ELR (cell line): ENCODE measurements around the gene LSM2.
"Not testable (repeated sequence)": the region's sequence is repeated elsewhere in the genome, so short reads cannot be mapped to it uniquely, and the experiment has no call there.

Experiments
- DNase-seq: peaks from one replicate; pipeline ENCODE4 v3.0.0-alpha.2; 2015; ENCODE audit warnings: low read depth

Gene LSM2

GRCh38 chr6:31806470-31807272 lies at the start of gene LSM2:
LSM2 (minus strand) TSS chr6:31806966; CDS start chr6:31806757, 209 bp downstream.
- peak; percentile 97 for DNase-seq

DNA sequence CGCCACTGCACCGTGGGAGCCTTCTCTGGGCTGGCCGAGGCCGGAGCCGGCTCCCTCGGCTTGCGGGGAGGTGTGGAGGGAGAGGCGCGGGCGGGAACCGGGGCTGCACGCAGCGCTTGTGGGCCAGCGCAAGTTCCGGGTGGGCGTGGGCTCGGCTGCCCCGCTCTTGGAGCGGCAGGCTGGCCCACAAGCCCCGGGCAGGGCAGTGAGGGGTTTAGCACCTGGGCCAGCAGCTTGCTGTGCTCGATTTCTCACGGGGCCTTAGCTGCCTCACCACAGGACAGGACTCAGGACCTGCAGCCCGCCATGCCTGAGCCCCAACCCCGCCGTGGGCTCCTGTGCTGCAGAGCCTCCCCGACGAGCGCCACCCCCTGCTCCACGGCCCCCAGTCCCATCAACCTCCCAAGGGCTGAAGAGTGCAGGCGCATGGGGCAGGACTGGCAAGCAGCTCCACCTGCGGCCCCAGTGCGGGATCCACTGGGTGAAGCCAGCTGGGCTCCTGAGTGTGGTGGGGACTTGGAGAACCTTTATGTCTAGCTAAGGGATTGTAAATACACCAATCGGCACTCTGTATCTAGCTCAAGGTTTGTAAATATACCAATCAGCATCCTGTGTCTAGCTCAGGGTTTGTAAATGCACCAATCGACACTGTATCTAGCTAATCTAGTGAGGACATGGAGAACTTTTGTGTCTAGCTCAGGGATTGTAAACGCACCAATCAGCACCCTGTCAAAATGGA lies 45.4 kb upstream of the LSM2 start:
- DNase-seq: not testable (repeated sequence)

DNA sequence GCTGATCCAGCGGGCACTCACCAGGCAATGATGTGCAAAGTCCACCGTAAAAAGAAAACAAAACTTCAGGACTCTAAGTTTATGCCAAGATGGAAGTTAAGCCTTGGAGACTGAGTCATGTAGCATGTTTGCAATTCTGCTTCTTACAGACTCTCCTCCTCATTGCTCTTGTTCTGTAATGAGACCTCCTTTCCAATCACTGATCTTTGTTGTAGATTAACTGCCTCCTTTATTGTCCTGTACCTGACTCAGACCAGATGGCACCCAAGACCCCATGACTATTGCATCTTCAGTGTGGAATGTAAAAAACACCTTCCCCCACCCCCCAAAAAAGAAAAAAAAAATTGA lies 44.7 kb upstream of the LSM2 start:
- DNase-seq: no peak

DNA sequence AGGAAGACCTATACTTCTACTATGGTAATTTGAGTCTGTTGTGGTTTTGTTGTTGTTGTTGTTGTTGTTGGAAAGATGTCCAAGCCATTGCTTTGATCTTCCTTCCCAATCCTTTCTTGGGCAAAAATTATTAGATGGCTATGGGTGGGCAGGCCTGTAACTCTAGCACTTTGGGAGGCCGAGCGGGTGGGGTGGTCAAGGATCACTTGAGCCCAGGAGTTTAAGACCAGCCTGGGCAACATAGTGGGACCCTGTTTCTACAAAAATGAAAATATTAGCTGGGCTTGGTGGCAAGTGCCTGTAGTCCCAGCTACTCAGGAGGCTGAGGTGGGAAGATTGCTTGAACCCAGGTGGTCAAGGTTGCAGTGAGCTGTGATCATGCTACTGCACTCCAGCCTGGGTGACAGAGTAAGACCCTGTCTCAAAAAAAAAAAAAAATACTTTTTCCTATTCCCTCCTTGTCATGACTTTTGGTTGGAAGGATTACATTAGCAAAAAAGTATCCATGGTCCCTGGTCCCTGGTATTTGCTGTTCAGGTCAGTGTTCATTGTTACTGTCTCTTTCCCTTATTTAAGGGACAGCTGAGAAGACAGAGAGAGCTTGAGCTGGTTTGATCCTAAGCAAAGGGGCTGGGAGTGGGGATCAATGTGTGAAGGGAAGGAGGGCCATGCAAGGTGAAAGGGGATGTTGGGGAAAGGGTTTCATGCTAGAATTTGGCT lies 44.2 kb upstream of the LSM2 start:
- DNase-seq: no peak

DNA sequence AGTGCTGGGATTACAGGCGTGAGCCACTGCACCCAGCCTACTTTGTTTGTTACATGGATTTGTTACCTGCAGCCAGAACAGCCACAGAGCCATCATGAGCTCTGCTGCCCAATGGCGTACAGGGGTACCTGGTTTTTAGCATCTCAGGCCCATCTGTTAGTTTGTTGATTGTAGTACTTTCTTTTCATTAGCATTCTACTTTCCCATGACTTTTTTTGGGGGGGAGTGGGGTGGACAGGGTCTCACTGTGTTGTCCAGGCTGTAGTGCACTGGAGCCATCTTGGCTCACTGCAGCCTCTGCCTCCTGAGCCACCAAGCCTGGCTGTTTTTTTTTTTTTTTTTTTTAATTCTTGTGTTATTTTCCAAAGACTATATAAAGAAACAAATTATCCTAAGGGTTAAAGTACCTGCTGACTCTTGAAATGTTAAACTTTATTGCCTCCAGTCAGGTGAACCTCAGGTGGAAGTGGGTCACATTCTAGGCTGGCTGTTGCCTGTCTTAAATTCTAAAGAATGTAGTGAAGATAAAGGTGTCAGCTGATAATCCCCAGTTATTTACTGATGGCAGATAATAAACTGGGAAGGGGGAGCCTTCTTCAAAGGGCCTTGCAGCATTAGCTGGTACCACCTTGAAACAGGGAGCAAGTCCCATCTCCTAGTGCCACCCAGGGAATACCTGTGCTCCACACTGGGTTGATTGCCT lies 40.7 kb upstream of the LSM2 start:
- DNase-seq: no peak

- DNase-seq: no peak
Measured at GRCh38 chr6:31844507-31844906, 37.7 kb upstream of the LSM2 start.

DNA sequence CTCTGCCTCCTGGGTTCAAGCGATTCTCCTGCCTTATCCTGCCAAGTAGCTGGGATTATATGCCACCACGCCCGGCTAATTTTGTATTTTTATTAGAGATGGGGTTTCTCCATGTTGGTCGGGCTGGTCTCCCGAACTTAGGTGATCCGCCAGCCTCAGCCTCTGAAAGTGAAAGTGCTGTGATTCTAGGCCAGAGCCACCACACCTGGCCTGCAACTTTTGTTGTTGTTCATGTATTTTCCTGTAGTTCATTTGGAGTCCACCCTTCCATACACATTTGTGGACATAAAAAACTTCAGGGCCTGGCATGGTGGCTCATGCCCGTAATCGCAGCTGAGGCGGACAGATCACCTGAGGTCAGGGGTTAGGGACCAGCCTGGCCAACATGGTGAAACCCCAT lies 35.3 kb upstream of the LSM2 start:
- no peak for DNase-seq

DNA sequence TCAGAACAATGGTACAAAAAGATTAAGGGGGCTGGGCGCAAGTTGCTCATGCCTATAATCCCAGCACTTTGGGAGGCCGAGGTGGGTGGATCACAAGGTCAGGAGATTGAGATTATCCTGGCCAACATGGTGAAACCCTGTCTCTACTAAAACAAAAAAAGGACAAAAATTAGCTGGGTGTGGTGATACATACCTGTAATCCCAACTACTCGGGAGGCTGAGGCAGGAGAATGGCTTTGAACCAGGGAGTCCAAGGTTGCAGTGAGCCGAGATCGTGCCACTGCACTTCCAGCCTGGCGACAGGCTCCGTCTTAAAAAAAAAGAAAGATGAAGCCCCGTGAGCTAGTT lies 33.0 kb upstream of the LSM2 start:
- DNase-seq: not testable (repeated sequence)

GRCh38 chr6:31838968-31839367 lies 32.2 kb upstream of the LSM2 start:
- no peak for DNase-seq

GRCh38 chr6:31838114-31838553 lies 31.4 kb upstream of the LSM2 start:
- not testable (repeated sequence) for DNase-seq

- DNase-seq: no peak
Measured at GRCh38 chr6:31837369-31838113, 30.8 kb upstream of the LSM2 start.

DNA sequence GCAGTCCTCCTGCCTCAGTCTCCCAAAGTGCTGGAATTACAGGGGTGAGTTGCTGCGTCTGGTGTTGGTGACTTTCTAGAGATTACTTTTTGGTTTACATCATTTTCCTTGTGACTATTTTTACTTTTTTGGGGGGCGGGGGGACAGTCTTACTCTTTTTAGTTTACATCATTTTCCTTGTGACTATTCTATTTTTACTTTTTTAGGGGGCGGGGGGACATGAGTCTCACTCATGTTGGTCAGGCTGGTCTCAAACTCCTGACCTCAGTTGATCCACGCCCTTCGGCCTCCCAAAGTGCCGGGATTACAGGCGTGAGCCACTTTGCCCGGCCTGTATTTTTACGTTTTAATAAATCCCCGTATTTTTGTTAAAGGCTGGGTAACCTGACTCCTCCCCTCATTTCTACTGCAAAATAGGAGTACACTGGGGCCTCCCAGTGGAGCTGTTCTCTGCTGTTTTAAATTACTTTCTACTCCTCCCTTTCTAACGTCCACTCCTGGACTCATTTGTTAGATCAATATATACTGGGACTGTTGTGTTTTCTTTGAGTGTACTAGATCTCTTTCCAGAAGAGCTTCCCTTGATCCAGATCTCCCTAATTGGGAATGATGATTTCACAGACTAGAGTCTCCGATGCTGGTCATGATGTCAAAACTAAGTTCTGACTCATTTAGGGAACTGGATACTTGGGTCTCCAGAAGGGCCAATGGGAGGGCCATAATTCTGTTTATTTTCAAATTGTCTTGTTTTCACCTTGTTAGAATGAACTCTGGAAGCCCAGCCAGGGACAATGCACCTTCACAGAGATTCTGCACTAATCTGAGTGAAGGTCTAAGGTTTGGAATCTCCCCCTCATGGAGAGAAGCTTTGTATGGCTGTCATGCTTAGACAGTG lies 30.0 kb upstream of the LSM2 start:
- peak; percentile 69 for DNase-seq

- no peak for DNase-seq
Measured at GRCh38 chr6:31836047-31836473, 29.3 kb upstream of the LSM2 start.

DNA sequence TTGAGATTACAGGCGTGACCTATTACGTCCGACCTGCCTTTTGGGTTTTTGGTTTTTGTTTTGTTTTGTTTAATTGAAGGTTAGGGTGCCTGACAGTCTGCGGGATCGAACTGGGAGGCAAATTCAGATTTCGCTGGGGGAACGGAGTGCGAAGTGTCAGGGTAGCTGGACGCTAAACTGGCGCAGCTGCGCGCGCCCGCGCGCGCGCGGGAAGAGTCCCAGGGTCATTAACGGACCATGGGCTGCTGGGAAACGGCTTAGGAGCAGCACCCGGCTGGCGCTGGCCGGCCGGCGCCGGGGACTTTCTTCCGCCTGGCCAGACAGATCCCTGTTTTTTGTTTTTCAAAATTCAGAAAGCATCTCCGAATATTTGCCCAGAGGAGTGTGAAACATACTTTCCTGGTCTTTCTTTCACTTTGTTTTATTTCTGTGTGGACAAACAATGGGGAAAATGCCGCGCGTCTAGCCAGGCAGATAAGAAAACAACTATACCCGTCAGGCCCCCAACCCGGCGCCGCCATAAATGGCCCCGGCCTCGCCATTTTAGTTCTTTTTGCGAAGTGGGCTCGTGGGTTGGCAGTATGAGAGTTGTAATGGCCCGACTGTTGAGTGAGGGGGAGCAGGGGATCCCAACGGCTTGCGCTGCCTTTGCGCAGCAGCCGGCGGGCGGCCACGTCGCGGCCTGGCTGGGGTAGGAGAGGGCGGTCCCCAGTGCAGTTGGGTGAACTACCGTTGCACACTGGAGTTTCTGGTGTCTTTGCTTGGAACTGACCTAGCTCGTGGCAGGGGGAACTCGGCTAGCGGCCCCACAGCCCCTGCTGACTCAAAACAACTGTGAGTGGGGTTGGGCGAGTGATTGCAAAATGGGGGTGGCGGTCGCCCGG lies 27.8 kb upstream of the LSM2 start:
- peak; percentile 92 for DNase-seq

- DNase-seq: no peak
Measured at GRCh38 chr6:31831350-31832215, 24.8 kb upstream of the LSM2 start.

DNA sequence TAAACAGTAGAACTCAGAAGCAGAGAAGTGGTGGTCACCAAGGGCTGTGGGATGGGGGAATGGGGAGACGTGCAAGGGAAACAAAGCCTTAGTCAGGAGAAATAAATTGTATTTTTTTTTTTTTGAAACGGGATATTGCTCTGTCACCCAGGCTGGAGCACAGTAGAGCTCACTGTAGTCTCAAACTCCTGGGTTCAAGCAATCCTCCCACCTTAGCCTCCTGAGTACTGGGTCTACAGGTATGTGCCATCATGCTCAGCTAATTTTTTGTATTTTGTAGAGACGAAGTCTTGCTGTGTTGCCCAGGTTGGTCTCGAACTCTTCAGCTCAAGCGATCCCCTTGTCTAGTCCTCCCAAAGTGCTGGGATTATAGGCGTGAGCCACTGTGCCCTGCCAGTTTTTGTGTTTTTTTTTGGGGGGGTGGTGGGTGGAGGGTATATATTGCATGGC lies 24.1 kb upstream of the LSM2 start:
- no peak for DNase-seq

DNA sequence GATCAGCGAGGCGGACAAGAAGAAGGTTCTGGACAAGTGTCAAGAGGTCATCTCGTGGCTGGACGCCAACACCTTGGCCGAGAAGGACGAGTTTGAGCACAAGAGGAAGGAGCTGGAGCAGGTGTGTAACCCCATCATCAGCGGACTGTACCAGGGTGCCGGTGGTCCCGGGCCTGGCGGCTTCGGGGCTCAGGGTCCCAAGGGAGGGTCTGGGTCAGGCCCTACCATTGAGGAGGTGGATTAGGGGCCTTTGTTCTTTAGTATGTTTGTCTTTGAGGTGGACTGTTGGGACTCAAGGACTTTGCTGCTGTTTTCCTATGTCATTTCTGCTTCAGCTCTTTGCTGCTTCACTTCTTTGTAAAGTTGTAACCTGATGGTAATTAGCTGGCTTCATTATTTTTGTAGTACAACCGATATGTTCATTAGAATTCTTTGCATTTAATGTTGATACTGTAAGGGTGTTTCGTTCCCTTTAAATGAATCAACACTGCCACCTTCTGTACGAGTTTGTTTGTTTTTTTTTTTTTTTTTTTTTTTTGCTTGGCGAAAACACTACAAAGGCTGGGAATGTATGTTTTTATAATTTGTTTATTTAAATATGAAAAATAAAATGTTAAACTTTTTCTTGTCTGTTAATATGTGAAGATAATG lies 23.0 kb upstream of the LSM2 start:
- peak; percentile 75 for DNase-seq
